Natural killer cell (primary cell): ENCODE data around the gene SORCS2. TPM values are rescaled to one million over a fixed set of nuclear protein-coding genes. Genes with fewer than 3 reads are reported as not detected.

Experiments used
- ATAC-seq, 3 donors: fragments of 150-1000 bp in 2 of 3; fragments of 200-7000 bp in 1 of 3; cut with Tn5 transposase; 1 replicate in 1 of 3; 2 replicates in 2 of 3; pipeline ENCODE4 v1.10.0; 2021; ENCODE audit warnings: mild to moderate bottlenecking in 2 of 3, moderate library complexity in 2 of 3
- DNase-seq, 2 donors: peaks; one replicate each; pipeline versions ENCODE4 v3.0.0 to v3.0.0-alpha.2; 2013 to 2021; ENCODE audit warnings: mixed read lengths in 1 of 2
- H3K27ac ChIP-seq: one replicate; pipeline ENCODE4 v1.5.1; 2013; ENCODE audit warnings: mild to moderate bottlenecking, low read length
- H3K27me3 ChIP-seq: one replicate; pipeline ENCODE4 v1.6.1; 2013; ENCODE audit warnings: low read length; ENCODE audit not compliant: control insufficient read depth, insufficient read depth
- H3K36me3 ChIP-seq: one replicate; pipeline ENCODE4 v1.6.1; 2013; ENCODE audit warnings: low read length; ENCODE audit not compliant: control insufficient read depth, insufficient read depth
- H3K4me1 ChIP-seq: one replicate; pipeline ENCODE4 v1.6.1; 2013; ENCODE audit warnings: low read length; ENCODE audit not compliant: control insufficient read depth, insufficient read depth
- H3K4me3 ChIP-seq: one replicate; pipeline ENCODE4 v1.5.1; 2013; ENCODE audit warnings: low read length
- H3K9me3 ChIP-seq: one replicate; pipeline ENCODE4 v1.6.1; 2013; ENCODE audit warnings: low read length; ENCODE audit not compliant: control insufficient read depth, insufficient read depth
- H3K27ac Mint-ChIP-seq, 2 donors: one replicate each; pipeline ENCODE4 v1.8.0; 2022; ENCODE audit warnings: mild to moderate bottlenecking in 2 of 2, mixed read lengths in 2 of 2, moderate library complexity in 1 of 2
- H3K27me3 Mint-ChIP-seq, 2 donors: one replicate each; pipeline ENCODE4 v1.8.0; 2022; ENCODE audit warnings: low read depth in 2 of 2, mixed read lengths in 2 of 2
- H3K36me3 Mint-ChIP-seq: one replicate; pipeline ENCODE4 v1.8.0; 2022; ENCODE audit warnings: mixed read lengths
- H3K4me1 Mint-ChIP-seq, 2 donors: one replicate each; pipeline ENCODE4 v1.8.0; 2022; ENCODE audit warnings: mixed read lengths in 2 of 2
- H3K4me3 Mint-ChIP-seq: one replicate; pipeline ENCODE4 v1.8.0; 2022; ENCODE audit warnings: mild to moderate bottlenecking, moderate library complexity, mixed read lengths
- H3K9me3 Mint-ChIP-seq, 2 donors: one replicate each; pipeline ENCODE4 v1.8.0; 2022; ENCODE audit warnings: mixed read lengths in 2 of 2
- CTCF ChIP-seq: fragments of 200-600 bp; IDR thresholded peaks from one replicate; pipeline ENCODE4 v1.8.0; 2022; ENCODE audit warnings: antibody characterized with exemption
- WGBS: methylation state at CpG from one replicate; pipeline ENCODE4 v1.1.7; 2013; ENCODE audit warnings: missing lambda C conversion rate; ENCODE audit not compliant: insufficient coverage; 5-methylcytosine and 5-hydroxymethylcytosine counted together
- intact Hi-C: fragments of 100-400 bp; cut with micrococcal nuclease; formaldehyde crosslinking; loops from one replicate; pipeline ENCODE4 v1.14.2; 2022
- total RNA-seq, 4 donors: library from RNA; stranded (reverse); fragments of 120-200 nt in 1 of 4; gene quantifications; one replicate each; pipeline versions ENCODE4 v1.2.3 to v1.2.4, GENCODE V29; 2013 to 2022

SORCS2 gene
- total RNA-seq, 3 donors from 2014 or later (not counting 1 experiment from before 2014, with no cell fraction given) = 1.2 to 2.5 (median 1.4) TPM

- Mint-ChIP-seq H3K4me3 (no peak overlapping the region), H3K9me3 (no peaks in the 10 kb centered on the region), H3K27me3 (no peaks in the 10 kb centered on the region), H3K4me1 (peaks cover 0 to 7% of the 10 kb centered on the region in 2 donors), H3K27ac (no peak overlapping the region), H3K36me3 (no peaks in the 10 kb centered on the region)
- H3K4me3 ChIP-seq = no peak overlapping the region
- ATAC-seq (no peak), DNase-seq (no peak)
- peaks cover 8% of the 10 kb centered on the region for H3K9me3 ChIP-seq
- no peaks in the 10 kb centered on the region for H3K36me3 ChIP-seq
- H3K27me3 ChIP-seq = no peaks in the 10 kb centered on the region
- WGBS = 92% methylated on average over 6 of the region's 6 CpGs
- TF ChIP-seq CTCF = no peak
- intact Hi-C loops = no loop called here
- H3K4me1 ChIP-seq = peaks cover 7% of the 10 kb centered on the region
- H3K27ac ChIP-seq = no peak overlapping the region
These were observed 517.1 kb downstream of the SORCS2 start for GRCh38 chr4:7709431-7709830.

GRCh38 chr4:7710126-7710525 lies 517.8 kb downstream of the SORCS2 start:
- H3K4me3 ChIP-seq = no peak overlapping the region
- H3K4me3 Mint-ChIP-seq = no peak overlapping the region
- 91% methylated on average over 11 of the region's 11 CpGs for WGBS

GRCh38 chr4:7710576-7711306 lies 518.4 kb downstream of the SORCS2 start:
- Histone ChIP-seq H3K36me3 (no peaks in the 10 kb centered on the region), H3K4me1 (peaks cover 7% of the 10 kb centered on the region), H3K4me3 (no peak overlapping the region), H3K27me3 (no peaks in the 10 kb centered on the region), H3K9me3 (peaks cover 10% of the 10 kb centered on the region), H3K27ac (no peak overlapping the region)
- WGBS = 94% methylated on average over 21 of the region's 21 CpGs
- no peak for TF ChIP-seq CTCF
- no peak for ATAC-seq
- H3K4me1 Mint-ChIP-seq = peaks cover 0 to 7% of the 10 kb centered on the region in 2 donors
- no peak for DNase-seq
- H3K27ac Mint-ChIP-seq = no peak overlapping the region
- H3K9me3 Mint-ChIP-seq = no peaks in the 10 kb centered on the region
- no peaks in the 10 kb centered on the region for H3K36me3 Mint-ChIP-seq
- intact Hi-C loops = loop anchor here (10.0 kb wide), 1 partner anchor 276 kb away; the partner anchor contains the start of gene PSAPL1
- no peak overlapping the region for H3K4me3 Mint-ChIP-seq
- H3K27me3 Mint-ChIP-seq = no peaks in the 10 kb centered on the region

More at GRCh38 chr4:7710126-7710525, 517.8 kb downstream of the SORCS2 start:
- peaks cover 7% of the 10 kb centered on the region for H3K4me1 ChIP-seq
- ATAC-seq = no peak
- Mint-ChIP-seq H3K4me1 (peaks cover 0 to 7% of the 10 kb centered on the region in 2 donors), H3K27me3 (no peaks in the 10 kb centered on the region), H3K9me3 (no peaks in the 10 kb centered on the region), H3K27ac (no peak overlapping the region), H3K36me3 (no peaks in the 10 kb centered on the region)
- peaks cover 10% of the 10 kb centered on the region for H3K9me3 ChIP-seq
- no peaks in the 10 kb centered on the region for H3K27me3 ChIP-seq
- H3K27ac ChIP-seq = no peak overlapping the region
- intact Hi-C loops = loop anchor here (10.0 kb wide), 1 partner anchor 275 kb away; the partner anchor contains the start of gene PSAPL1
- no peaks in the 10 kb centered on the region for H3K36me3 ChIP-seq
- DNase-seq = no peak
- no peak for TF ChIP-seq CTCF
